Mesenchymal stem cell (in vitro differentiated cells and primary cell): ENCODE results near the gene MICAL3.

Source experiments
- DNase-seq: peaks from one replicate; pipeline ENCODE4 v3.0.0-alpha.2; 2013
- H2AFZ ChIP-seq: one replicate; pipeline ENCODE4 v1.6.1; 2013; ENCODE audit warnings: low read depth, mild to moderate bottlenecking, control low read depth, inconsistent platforms, low read length, moderate library complexity
- H2AK5ac ChIP-seq: 2 replicates; pipeline ENCODE4 v1.6.1; 2013; ENCODE audit warnings: low read length, moderate library complexity, mild to moderate bottlenecking, inconsistent platforms; ENCODE audit not compliant: severe bottlenecking
- H2BK120ac ChIP-seq: one replicate; pipeline ENCODE4 v1.6.1; 2013; ENCODE audit warnings: low read depth, mild to moderate bottlenecking, inconsistent platforms, low read length, moderate library complexity
- H2BK12ac ChIP-seq, 2 experiments: one replicate each; pipeline ENCODE4 v1.6.1; 2013; ENCODE audit warnings: inconsistent platforms in 2 of 2, low read length in 2 of 2, mild to moderate bottlenecking in 2 of 2, moderate library complexity in 2 of 2, control low read depth in 1 of 2
- H2BK15ac ChIP-seq: one replicate; pipeline ENCODE4 v1.6.1; 2013; ENCODE audit warnings: mild to moderate bottlenecking, low read depth, inconsistent platforms; ENCODE audit not compliant: poor library complexity, severe bottlenecking
- H2BK5ac ChIP-seq: 2 replicates; pipeline ENCODE4 v1.6.1; 2013; ENCODE audit warnings: low read depth, mild to moderate bottlenecking, low read length, control low read depth, inconsistent platforms; ENCODE audit not compliant: poor library complexity, severe bottlenecking
- H3K14ac ChIP-seq, 2 experiments: one replicate each; pipeline ENCODE4 v1.6.1; 2013; ENCODE audit warnings: inconsistent platforms in 2 of 2, low read length in 2 of 2, control low read depth in 1 of 2, mild to moderate bottlenecking in 1 of 2, moderate library complexity in 1 of 2
- H3K18ac ChIP-seq, 2 experiments: one replicate each; pipeline ENCODE4 v1.6.1; 2013; ENCODE audit warnings: inconsistent platforms in 2 of 2, low read length in 2 of 2, control low read depth in 1 of 2, low read depth in 1 of 2, mild to moderate bottlenecking in 1 of 2
- H3K23ac ChIP-seq, 2 experiments: one replicate each; pipeline ENCODE4 v1.6.1; 2013; ENCODE audit warnings: inconsistent platforms in 2 of 2, low read length in 2 of 2, mild to moderate bottlenecking in 2 of 2, moderate library complexity in 2 of 2, control low read depth in 1 of 2
- H3K27ac ChIP-seq: 2 replicates; pipeline ENCODE4 v1.5.1; 2013; ENCODE audit warnings: mild to moderate bottlenecking, moderate library complexity, low read length, control low read depth, inconsistent platforms; ENCODE audit not compliant: poor library complexity, severe bottlenecking
- H3K27me3 ChIP-seq, 2 experiments: 2 replicates each; pipeline versions ENCODE4 v1.6.1 to v1.7.0; 2013; ENCODE audit warnings: low read length in 2 of 2, mild to moderate bottlenecking in 2 of 2, moderate library complexity in 2 of 2, control low read depth in 1 of 2, inconsistent platforms in 1 of 2; ENCODE audit not compliant: control insufficient read depth in 1 of 2, insufficient read depth in 1 of 2
- H3K36me3 ChIP-seq, 2 experiments: 2 replicates each; pipeline versions ENCODE4 v1.6.1 to v1.7.0; 2013; ENCODE audit warnings: low read length in 2 of 2, control low read depth in 1 of 2, inconsistent platforms in 1 of 2, low read depth in 1 of 2, mild to moderate bottlenecking in 1 of 2; ENCODE audit not compliant: insufficient read depth in 2 of 2, control insufficient read depth in 1 of 2
- H3K4ac ChIP-seq, 2 experiments: one replicate each; pipeline ENCODE4 v1.6.1; 2013; ENCODE audit warnings: inconsistent platforms in 2 of 2, low read length in 2 of 2, mild to moderate bottlenecking in 2 of 2, moderate library complexity in 2 of 2, control low read depth in 1 of 2, low read depth in 1 of 2
- H3K4me1 ChIP-seq: 2 replicates; pipeline ENCODE4 v1.6.1; 2013; ENCODE audit warnings: low read depth, low read length, control low read depth; ENCODE audit not compliant: control insufficient read depth, insufficient read depth
- H3K4me2 ChIP-seq: 2 replicates; pipeline ENCODE4 v1.6.1; 2013; ENCODE audit warnings: low read length, mild to moderate bottlenecking, inconsistent platforms; ENCODE audit not compliant: poor library complexity, severe bottlenecking
- H3K4me3 ChIP-seq, 2 experiments: 2 replicates each; pipeline versions ENCODE4 v1.5.1 to v1.7.0; 2013; ENCODE audit warnings: low read length in 2 of 2, mild to moderate bottlenecking in 2 of 2, control low read depth in 1 of 2, low read depth in 1 of 2; ENCODE audit not compliant: insufficient read depth in 1 of 2
- H3K79me1 ChIP-seq: replicated peaks from 2 replicates; pipeline ENCODE4 v1.6.1; 2013; ENCODE audit warnings: mild to moderate bottlenecking, control low read depth, low read length, inconsistent platforms; ENCODE audit not compliant: poor library complexity, severe bottlenecking
- H3K9ac ChIP-seq: 2 replicates; pipeline ENCODE4 v1.7.0; 2013; ENCODE audit warnings: mild to moderate bottlenecking, low read length, moderate library complexity
- H3K9me3 ChIP-seq: 2 replicates; pipeline ENCODE4 v1.7.0; 2013; ENCODE audit warnings: mild to moderate bottlenecking, low read length; ENCODE audit not compliant: control insufficient read depth
- H4K8ac ChIP-seq: one replicate; pipeline ENCODE4 v1.6.1; 2013; ENCODE audit warnings: inconsistent platforms, mild to moderate bottlenecking, low read length, moderate library complexity
- H4K91ac ChIP-seq: one replicate; pipeline ENCODE4 v1.6.1; 2013; ENCODE audit warnings: mild to moderate bottlenecking, low read length, inconsistent platforms
- WGBS: methylation state at CpG from one replicate; pipeline ENCODE4 v1.1.7; 2013; ENCODE audit warnings: mixed read lengths; 5-methylcytosine and 5-hydroxymethylcytosine counted together

The MICAL3 gene

DNA sequence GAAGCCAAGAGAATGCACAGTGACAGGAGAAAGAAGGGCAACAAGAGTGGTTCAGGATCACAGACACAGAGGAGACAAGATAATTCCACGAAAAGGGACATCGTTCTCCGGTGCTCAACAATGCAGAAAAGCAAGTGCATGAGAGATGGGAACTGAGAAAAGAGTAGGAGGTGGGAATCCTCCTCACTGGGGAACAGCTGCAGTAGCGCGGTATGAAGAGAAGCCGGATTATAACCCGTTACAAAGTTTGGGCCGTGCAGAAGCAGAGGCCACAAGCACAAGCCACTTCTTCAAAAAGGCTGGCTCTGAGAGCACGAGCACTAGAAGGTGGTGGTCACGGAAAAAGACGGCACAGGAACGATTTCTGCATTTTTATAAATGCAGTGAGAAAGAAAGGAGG lies 135.9 kb downstream of the MICAL3 start:
- Histone ChIP-seq H3K9ac (no peak overlapping the region), H2AFZ (no peak overlapping the region), H3K36me3 (peaks cover 55 to 76% of the 10 kb centered on the region in 2 experiments), H3K18ac (no peak overlapping the region), H2BK15ac (no peak overlapping the region), H3K23ac (no peak overlapping the region), H3K4me1 (peaks cover 7% of the 10 kb centered on the region), H4K8ac (no peak overlapping the region), H3K79me1 (peaks cover 44% of the 10 kb centered on the region), H4K91ac (no peak overlapping the region), H2BK5ac (no peak overlapping the region), H3K14ac (no peak overlapping the region), H3K9me3 (no peaks in the 10 kb centered on the region), H2BK120ac (no peak overlapping the region), H2BK12ac (no peak overlapping the region), H3K27me3 (no peaks in the 10 kb centered on the region), H3K4me3 (no peak overlapping the region), H3K4me2 (no peak overlapping the region), H3K27ac (no peak overlapping the region), H3K4ac (no peak overlapping the region), H2AK5ac (no peak overlapping the region)
- 96% methylated on average over 12 of the region's 12 CpGs for WGBS
- DNase-seq = no peak

- Histone ChIP-seq H3K79me1 (peaks cover 50% of the 10 kb centered on the region), H3K27ac (no peak overlapping the region), H4K8ac (no peak overlapping the region), H3K36me3 (peaks cover 66 to 74% of the 10 kb centered on the region in 2 experiments), H2AFZ (no peak overlapping the region), H3K9ac (no peak overlapping the region), H3K4ac (no peak overlapping the region), H2BK12ac (no peak overlapping the region), H3K4me1 (no peaks in the 10 kb centered on the region), H2BK15ac (no peak overlapping the region), H3K9me3 (no peaks in the 10 kb centered on the region), H3K18ac (no peak overlapping the region), H3K14ac (no peak overlapping the region), H3K27me3 (no peaks in the 10 kb centered on the region), H2AK5ac (no peak overlapping the region), H2BK5ac (no peak overlapping the region), H3K4me2 (no peak overlapping the region), H3K23ac (no peak overlapping the region), H3K4me3 (no peak overlapping the region), H4K91ac (no peak overlapping the region), H2BK120ac (no peak overlapping the region)
- DNase-seq = no peak
- WGBS = 94% methylated on average over 8 of the region's 8 CpGs
These were observed 139.5 kb downstream of the MICAL3 start for GRCh38 chr22:17884893-17885292.

GRCh38 chr22:17884084-17884483 lies 140.3 kb downstream of the MICAL3 start:
- Histone ChIP-seq H3K4ac (no peak overlapping the region), H4K91ac (no peak overlapping the region), H3K23ac (no peak overlapping the region), H2BK12ac (no peak overlapping the region), H3K27ac (no peak overlapping the region), H3K18ac (no peak overlapping the region), H2BK5ac (no peak overlapping the region), H2BK15ac (no peak overlapping the region), H2AK5ac (no peak overlapping the region), H3K79me1 (peaks cover 53% of the 10 kb centered on the region), H4K8ac (no peak overlapping the region), H3K4me2 (no peak overlapping the region), H2BK120ac (no peak overlapping the region), H3K9me3 (no peaks in the 10 kb centered on the region), H3K36me3 (peaks cover 71 to 80% of the 10 kb centered on the region in 2 experiments), H3K9ac (no peak overlapping the region), H3K4me3 (no peak overlapping the region), H3K27me3 (no peaks in the 10 kb centered on the region), H3K14ac (no peak overlapping the region), H3K4me1 (no peaks in the 10 kb centered on the region), H2AFZ (no peak overlapping the region)
- whole genome bisulfite sequencing = 84% methylated on average over 6 of the region's 6 CpGs
- DNase-seq = no peak

DNA sequence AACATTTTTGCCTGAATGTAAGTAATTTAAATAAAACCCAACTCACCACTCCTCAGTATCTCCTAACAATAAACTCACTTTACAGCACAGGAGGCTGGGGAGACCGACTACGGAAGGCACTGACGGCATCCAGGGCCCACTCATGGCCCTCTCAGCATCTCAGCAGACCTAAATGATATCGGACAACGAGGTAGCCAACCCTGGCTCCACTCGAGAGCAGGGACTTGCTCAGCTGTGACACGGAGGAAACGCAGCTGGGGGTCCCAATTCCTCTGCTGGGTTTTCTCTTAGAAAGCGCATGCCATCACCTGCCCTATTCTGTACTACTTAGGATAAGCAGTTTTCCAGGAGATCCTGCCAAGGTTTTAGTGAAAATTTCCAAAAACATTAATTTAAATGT lies 141.0 kb downstream of the MICAL3 start:
- H3K9ac ChIP-seq = no peak overlapping the region
- H3K18ac ChIP-seq = no peak overlapping the region
- WGBS = 95% methylated on average over 9 of the region's 9 CpGs
- no peak overlapping the region for H2BK120ac ChIP-seq
- H3K14ac ChIP-seq = no peak overlapping the region
- H3K4me1 ChIP-seq = no peaks in the 10 kb centered on the region
- DNase-seq = no peak
- peaks cover 71 to 76% of the 10 kb centered on the region in 2 experiments for H3K36me3 ChIP-seq
- H2BK15ac ChIP-seq = no peak overlapping the region
- H3K9me3 ChIP-seq = no peaks in the 10 kb centered on the region
- no peak overlapping the region for H3K4me3 ChIP-seq
- H3K27ac ChIP-seq = no peak overlapping the region
- no peak overlapping the region for H2BK5ac ChIP-seq
- no peak overlapping the region for H2AK5ac ChIP-seq
- H3K27me3 ChIP-seq = no peaks in the 10 kb centered on the region
- H2BK12ac ChIP-seq = no peak overlapping the region
- no peak overlapping the region for H3K4me2 ChIP-seq
- no peak overlapping the region for H3K4ac ChIP-seq
- H3K79me1 ChIP-seq = peaks cover 52% of the 10 kb centered on the region
- H4K91ac ChIP-seq = no peak overlapping the region
- H3K23ac ChIP-seq = no peak overlapping the region
- H4K8ac ChIP-seq = no peak overlapping the region
- no peak overlapping the region for H2AFZ ChIP-seq
